DOHH2 (cell line): Measurements from ENCODE around the gene SLC15A2.

Experiments used
- H3F3A ChIP-seq: fragments of 200-600 bp; sonication (generic), shearing (Covaris generic); 2 replicates; pipeline ENCODE4 v1.6.0; 2016; ENCODE audit warnings: antibody characterized with exemption, mild to moderate bottlenecking; ENCODE audit not compliant: control insufficient read depth, insufficient read depth
- H3K27ac ChIP-seq: fragments of 200-600 bp; sonication (generic); 2 replicates; pipeline ENCODE4 v1.5.1; 2014; ENCODE audit warnings: low read depth, mild to moderate bottlenecking, low read length, moderate library complexity
- H3K27me3 ChIP-seq: fragments of 200-600 bp; sonication (generic); 2 replicates; pipeline ENCODE4 v1.6.1; 2014; ENCODE audit warnings: mild to moderate bottlenecking, low read length, mixed read lengths; ENCODE audit not compliant: control insufficient read depth
- H3K36me3 ChIP-seq: fragments of 200-600 bp; sonication (generic); 2 replicates; pipeline ENCODE4 v1.6.1; 2014; ENCODE audit warnings: mild to moderate bottlenecking, low read length, moderate library complexity, mixed read lengths; ENCODE audit not compliant: control insufficient read depth
- H3K4me1 ChIP-seq: fragments of 200-600 bp; sonication (generic); 2 replicates; pipeline ENCODE4 v1.6.1; 2014; ENCODE audit warnings: mild to moderate bottlenecking, low read length, mixed read lengths; ENCODE audit not compliant: control insufficient read depth
- H3K4me2 ChIP-seq: fragments of 200-600 bp; sonication (generic); 2 replicates; pipeline ENCODE4 v1.6.0; 2014; ENCODE audit warnings: mild to moderate bottlenecking, low read length, moderate library complexity
- H3K4me3 ChIP-seq: fragments of 200-600 bp; sonication (generic); 2 replicates; pipeline ENCODE4 v1.5.1; 2014; ENCODE audit warnings: mild to moderate bottlenecking, low read length, mixed read lengths
- H3K79me2 ChIP-seq: fragments of 200-600 bp; sonication (generic); 2 replicates; pipeline ENCODE4 v1.6.1; 2014; ENCODE audit warnings: mild to moderate bottlenecking, low read length, mixed read lengths; ENCODE audit not compliant: control insufficient read depth
- H3K9me2 ChIP-seq: fragments of 200-600 bp; sonication (generic); replicated peaks from 2 replicates; pipeline ENCODE4 v1.6.1; 2014; ENCODE audit warnings: mild to moderate bottlenecking, low read length, mixed read lengths; ENCODE audit not compliant: control insufficient read depth
- H3K9me3 ChIP-seq: fragments of 200-600 bp; sonication (generic); 2 replicates; pipeline ENCODE4 v1.6.1; 2014; ENCODE audit warnings: antibody characterized with exemption, low read length, mixed read lengths; ENCODE audit not compliant: control insufficient read depth, insufficient read depth
- H4K20me1 ChIP-seq: fragments of 200-600 bp; sonication (generic); 2 replicates; pipeline ENCODE4 v1.6.0; 2014; ENCODE audit warnings: low read depth, mild to moderate bottlenecking, antibody characterized with exemption, low read length, moderate library complexity; ENCODE audit not compliant: control insufficient read depth, insufficient read depth
- EZH2phosphoT487 ChIP-seq: fragments of 200-600 bp; sonication (generic); IDR thresholded peaks from 2 replicates; pipeline ENCODE4 v1.6.1; 2017; ENCODE audit warnings: borderline replicate concordance, mild to moderate bottlenecking, antibody characterized with exemption, low read length, moderate library complexity, mixed read lengths
- TF ChIP-seq, protein P1 (sequence below): fragments of 200-600 bp; sonication (generic); IDR thresholded peaks from one replicate; pipeline ENCODE4 v1.5.1; 2014; ENCODE audit warnings: antibody characterized with exemption, mild to moderate bottlenecking, low read depth, low read length; ENCODE audit not compliant: poor library complexity, severe bottlenecking

Gene SLC15A2

DNA sequence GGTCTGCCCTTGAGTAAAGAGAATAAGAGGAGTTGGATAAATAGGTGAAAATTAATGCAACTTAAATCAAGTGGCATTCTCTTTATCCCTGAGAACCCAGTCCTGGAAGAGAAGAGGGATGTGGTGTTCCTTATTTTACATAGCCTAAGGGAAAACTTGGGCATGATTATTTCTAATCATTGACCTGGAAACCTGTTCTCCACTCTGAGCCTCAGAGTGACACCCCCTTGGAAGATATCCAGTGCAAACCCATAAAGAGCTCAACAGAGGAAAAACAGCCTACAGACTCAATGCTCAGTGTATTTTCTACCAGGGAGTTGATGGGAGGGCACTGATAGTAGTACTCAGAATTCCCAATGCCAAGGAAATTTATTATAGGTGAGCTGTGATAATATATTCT, 22.0 kb downstream of the SLC15A2 start:
- no peaks in the 10 kb centered on the region for H3F3A ChIP-seq
- 0 out of 2 replicates have a peak, but pooled peaks cover 3% of the 10 kb centered on the region for H3K4me1 ChIP-seq
- peaks cover 86% of the 10 kb centered on the region for H3K36me3 ChIP-seq
- no peak overlapping the region for H3K27ac ChIP-seq
- H3K27me3 ChIP-seq: no peaks in the 10 kb centered on the region
- no peaks in the 10 kb centered on the region for H3K9me3 ChIP-seq
- no peaks in the 10 kb centered on the region for H4K20me1 ChIP-seq
- TF ChIP-seq, protein P1, sequence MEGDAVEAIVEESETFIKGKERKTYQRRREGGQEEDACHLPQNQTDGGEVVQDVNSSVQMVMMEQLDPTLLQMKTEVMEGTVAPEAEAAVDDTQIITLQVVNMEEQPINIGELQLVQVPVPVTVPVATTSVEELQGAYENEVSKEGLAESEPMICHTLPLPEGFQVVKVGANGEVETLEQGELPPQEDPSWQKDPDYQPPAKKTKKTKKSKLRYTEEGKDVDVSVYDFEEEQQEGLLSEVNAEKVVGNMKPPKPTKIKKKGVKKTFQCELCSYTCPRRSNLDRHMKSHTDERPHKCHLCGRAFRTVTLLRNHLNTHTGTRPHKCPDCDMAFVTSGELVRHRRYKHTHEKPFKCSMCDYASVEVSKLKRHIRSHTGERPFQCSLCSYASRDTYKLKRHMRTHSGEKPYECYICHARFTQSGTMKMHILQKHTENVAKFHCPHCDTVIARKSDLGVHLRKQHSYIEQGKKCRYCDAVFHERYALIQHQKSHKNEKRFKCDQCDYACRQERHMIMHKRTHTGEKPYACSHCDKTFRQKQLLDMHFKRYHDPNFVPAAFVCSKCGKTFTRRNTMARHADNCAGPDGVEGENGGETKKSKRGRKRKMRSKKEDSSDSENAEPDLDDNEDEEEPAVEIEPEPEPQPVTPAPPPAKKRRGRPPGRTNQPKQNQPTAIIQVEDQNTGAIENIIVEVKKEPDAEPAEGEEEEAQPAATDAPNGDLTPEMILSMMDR: no peak
- no peak for TF ChIP-seq EZH2phosphoT487
- H3K79me2 ChIP-seq: no peaks in the 10 kb centered on the region
- no peak overlapping the region for H3K4me3 ChIP-seq
- no peaks in the 10 kb centered on the region for H3K9me2 ChIP-seq
- no peak overlapping the region for H3K4me2 ChIP-seq

DNA sequence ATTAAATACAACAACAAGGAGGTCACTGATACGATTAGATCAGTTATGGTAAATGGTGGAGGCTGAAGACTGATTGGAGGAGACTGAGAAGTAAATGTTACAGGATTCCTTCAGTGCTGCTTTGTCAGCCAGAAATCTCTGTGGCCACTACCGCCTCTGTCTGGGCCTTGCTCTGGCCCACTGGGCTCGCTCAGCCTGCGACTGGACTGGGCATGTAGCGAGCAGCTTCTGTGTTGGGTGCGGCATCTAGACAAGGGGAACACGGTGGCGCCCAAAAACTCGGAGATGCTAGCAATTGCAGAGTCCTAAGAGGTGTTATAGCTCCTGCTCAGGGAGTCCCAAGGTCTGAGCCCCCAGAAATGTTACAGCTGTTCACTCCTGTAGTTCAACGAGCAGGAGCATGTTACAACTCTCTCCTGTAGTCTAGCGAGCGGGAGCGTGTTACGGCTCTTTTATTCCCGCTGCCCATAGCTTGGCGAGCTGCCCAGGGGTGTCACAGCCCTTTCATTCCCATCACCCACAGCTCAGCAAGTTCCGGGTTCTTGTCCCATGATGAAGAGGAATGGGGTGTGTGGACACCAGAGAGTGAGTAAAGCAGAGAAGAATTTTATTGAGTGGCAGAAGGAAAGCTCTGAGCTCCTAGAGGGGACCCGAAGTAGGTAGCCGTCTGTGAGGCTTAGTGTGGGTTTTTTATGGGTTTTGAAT, 24.7 kb downstream of the SLC15A2 start:
- Histone ChIP-seq H3K9me2 (no peaks in the 10 kb centered on the region), H3K4me1 (0 out of 2 replicates have a peak, but pooled peaks cover 1% of the 10 kb centered on the region), H4K20me1 (no peaks in the 10 kb centered on the region), H3K79me2 (no peaks in the 10 kb centered on the region), H3F3A (no peaks in the 10 kb centered on the region), H3K9me3 (no peaks in the 10 kb centered on the region), H3K27ac (no peak overlapping the region), H3K4me2 (no peak overlapping the region), H3K36me3 (peaks cover 85% of the 10 kb centered on the region), H3K4me3 (no peak overlapping the region), H3K27me3 (no peaks in the 10 kb centered on the region)
- TF ChIP-seq, protein P1: no peak
- no peak for TF ChIP-seq EZH2phosphoT487

DNA sequence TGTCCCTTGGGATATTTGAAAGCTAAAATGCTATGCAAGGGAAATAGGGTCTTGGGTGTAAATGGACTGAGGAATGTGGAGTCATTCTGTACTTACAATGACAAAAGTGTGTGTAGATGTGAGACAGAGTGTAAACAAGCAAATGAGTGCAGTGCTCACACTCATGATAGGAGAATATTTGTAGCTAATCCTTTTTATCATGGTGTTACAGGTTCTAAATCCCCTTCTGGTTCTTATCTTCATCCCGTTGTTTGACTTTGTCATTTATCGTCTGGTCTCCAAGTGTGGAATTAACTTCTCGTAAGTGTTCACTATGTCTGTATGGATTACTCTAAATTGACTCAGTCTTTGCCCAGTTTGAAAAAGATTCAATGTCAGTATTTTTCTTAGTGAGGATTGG, 30.5 kb downstream of the SLC15A2 start:
- Histone ChIP-seq H3K4me3 (no peak overlapping the region), H3K79me2 (no peaks in the 10 kb centered on the region), H3K27ac (no peak overlapping the region), H3K27me3 (no peaks in the 10 kb centered on the region), H3K9me2 (no peaks in the 10 kb centered on the region), H4K20me1 (no peaks in the 10 kb centered on the region), H3F3A (no peaks in the 10 kb centered on the region), H3K4me2 (no peak overlapping the region), H3K4me1 (no peaks in the 10 kb centered on the region), H3K9me3 (no peaks in the 10 kb centered on the region), H3K36me3 (peaks cover 88% of the 10 kb centered on the region)
- no peak for TF ChIP-seq EZH2phosphoT487
- TF ChIP-seq, protein P1: no peak
